Uterus (tissue), 2 donors: ENCODE measurements around the gene SCD5.

Source experiments
- POLR2A ChIP-seq, 2 donors: fragments of 450-650 bp; IDR thresholded peaks; one replicate each; pipeline ENCODE4 v1.6.1; 2016; ENCODE audit warnings: antibody characterized with exemption in 2 of 2, mild to moderate bottlenecking in 1 of 2, moderate library complexity in 1 of 2
- TF ChIP-seq, protein P1 (sequence below), 4 experiments: fragments of 200-600 bp in 2 of 4; fragments of 450-650 bp in 2 of 4; sonication (generic) in 2 of 4; IDR thresholded peaks; one replicate each; pipeline ENCODE4 v1.5.1; 2016 to 2019; ENCODE audit warnings: antibody characterized with exemption in 4 of 4, mild to moderate bottlenecking in 2 of 4, moderate library complexity in 1 of 4

DNA sequence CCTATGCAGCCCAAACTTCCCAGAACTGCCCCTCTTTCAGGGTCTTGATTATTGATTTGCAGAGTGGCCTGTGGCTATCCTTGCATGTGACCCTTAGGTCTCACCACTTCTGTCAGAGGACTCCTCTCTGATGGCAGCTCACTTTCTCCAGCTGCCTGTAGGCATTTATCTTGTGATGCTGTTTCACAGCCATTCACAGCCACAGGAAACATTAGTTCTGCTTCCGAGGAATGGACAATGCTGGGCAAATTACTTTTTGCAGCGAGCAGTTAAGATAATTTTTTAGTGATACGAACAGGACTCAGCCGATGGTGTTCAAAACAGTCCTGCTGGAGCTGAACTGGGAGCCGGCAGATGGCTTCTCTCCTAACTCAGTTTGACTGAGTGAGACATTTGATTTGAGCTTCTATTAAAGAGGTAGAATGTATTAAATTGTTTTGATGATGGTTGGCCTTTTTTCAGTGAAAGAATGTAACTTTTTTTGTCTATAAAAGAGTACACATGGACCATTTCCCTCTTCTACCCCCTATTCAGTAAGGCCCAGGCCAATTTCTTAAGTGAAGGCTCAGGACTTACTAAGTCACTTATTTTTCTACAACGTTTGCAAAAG, 178.4 kb downstream of the SCD5 start:
- TF ChIP-seq, protein P1, sequence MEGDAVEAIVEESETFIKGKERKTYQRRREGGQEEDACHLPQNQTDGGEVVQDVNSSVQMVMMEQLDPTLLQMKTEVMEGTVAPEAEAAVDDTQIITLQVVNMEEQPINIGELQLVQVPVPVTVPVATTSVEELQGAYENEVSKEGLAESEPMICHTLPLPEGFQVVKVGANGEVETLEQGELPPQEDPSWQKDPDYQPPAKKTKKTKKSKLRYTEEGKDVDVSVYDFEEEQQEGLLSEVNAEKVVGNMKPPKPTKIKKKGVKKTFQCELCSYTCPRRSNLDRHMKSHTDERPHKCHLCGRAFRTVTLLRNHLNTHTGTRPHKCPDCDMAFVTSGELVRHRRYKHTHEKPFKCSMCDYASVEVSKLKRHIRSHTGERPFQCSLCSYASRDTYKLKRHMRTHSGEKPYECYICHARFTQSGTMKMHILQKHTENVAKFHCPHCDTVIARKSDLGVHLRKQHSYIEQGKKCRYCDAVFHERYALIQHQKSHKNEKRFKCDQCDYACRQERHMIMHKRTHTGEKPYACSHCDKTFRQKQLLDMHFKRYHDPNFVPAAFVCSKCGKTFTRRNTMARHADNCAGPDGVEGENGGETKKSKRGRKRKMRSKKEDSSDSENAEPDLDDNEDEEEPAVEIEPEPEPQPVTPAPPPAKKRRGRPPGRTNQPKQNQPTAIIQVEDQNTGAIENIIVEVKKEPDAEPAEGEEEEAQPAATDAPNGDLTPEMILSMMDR (IDR thresholded peaks at IDR 0.05), result no peak
- TF ChIP-seq POLR2A (IDR thresholded peaks at IDR 0.05), result no peak
